ENCODE results near the gene UQCC2.

- no peak for TF ChIP-seq POLR2A (IDR thresholded peaks at IDR 0.05)
- no peak for TF ChIP-seq CTCF (IDR thresholded peaks at IDR 0.05)
- no peak for TF ChIP-seq POLR2AphosphoS5 (IDR thresholded peaks at IDR 0.05)
Measured at GRCh38 chr6:33673851-33674250, 37.6 kb downstream of the UQCC2 start.

All from prostate gland (tissue), 2 donors.